Skeletal muscle tissue (tissue), 4 donors: ENCODE data around the gene MEA1. TPM values are rescaled to one million over a fixed set of nuclear protein-coding genes. Genes with fewer than 3 reads are reported as not detected.

Experiments
- H3K27ac ChIP-seq: one replicate; pipeline ENCODE4 v1.7.0; 2013; ENCODE audit warnings: mild to moderate bottlenecking, low read depth, low read length, inconsistent platforms
- H3K27me3 ChIP-seq, 3 donors: one replicate each; pipeline ENCODE4 v1.7.0; 2013; ENCODE audit warnings: low read length in 3 of 3; ENCODE audit not compliant: control insufficient read depth in 3 of 3, insufficient read depth in 3 of 3
- H3K36me3 ChIP-seq, 3 donors: one replicate each; pipeline ENCODE4 v1.7.0; 2013; ENCODE audit warnings: low read length in 3 of 3; ENCODE audit not compliant: control insufficient read depth in 3 of 3, insufficient read depth in 3 of 3
- H3K4me1 ChIP-seq, 3 donors: one replicate each; pipeline ENCODE4 v1.7.0; 2013; ENCODE audit warnings: low read length in 3 of 3, mild to moderate bottlenecking in 3 of 3; ENCODE audit not compliant: control insufficient read depth in 3 of 3, insufficient read depth in 3 of 3
- H3K4me3 ChIP-seq, 3 donors: one replicate each; pipeline ENCODE4 v1.7.0; 2013; ENCODE audit warnings: low read length in 3 of 3
- H3K9ac ChIP-seq, 3 donors: one replicate each; pipeline ENCODE4 v1.7.0; 2013; ENCODE audit warnings: low read length in 3 of 3, mild to moderate bottlenecking in 3 of 3, moderate library complexity in 2 of 3, low read depth in 1 of 3
- H3K9me3 ChIP-seq, 3 donors: one replicate each; pipeline ENCODE4 v1.7.0; 2013; ENCODE audit warnings: low read length in 3 of 3; ENCODE audit not compliant: control insufficient read depth in 3 of 3
- total RNA-seq: library from RNA; depleted of rRNA; stranded (reverse); fragments of >200 nt; gene quantifications from one replicate; pipeline ENCODE4 v1.2.3, GENCODE V29; 2014
- donor health status: Osteomylitis.

MEA1 gene
- total RNA-seq, 1 donor from 2014 or later = 29.7 TPM

DNA sequence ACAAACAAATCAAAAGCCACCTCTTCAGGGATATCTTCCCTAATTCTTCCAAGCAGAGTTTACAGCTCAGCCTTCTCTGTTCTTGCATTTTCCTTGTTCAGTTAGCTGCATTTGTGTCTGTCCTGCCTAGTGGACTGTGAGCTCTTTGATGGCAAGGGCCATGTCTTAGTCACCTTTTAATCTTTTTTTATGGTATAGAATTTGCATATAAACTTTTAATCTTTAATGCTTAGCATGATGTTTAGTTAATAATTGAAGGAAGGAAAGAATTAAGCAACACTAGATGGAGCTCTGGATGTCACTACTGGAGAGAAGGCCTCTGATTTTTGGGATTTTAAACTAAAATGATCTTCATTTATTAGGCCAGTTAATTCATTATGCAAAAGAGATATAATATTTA is 17.2 kb downstream of the MEA1 start:
- H3K27ac ChIP-seq = no peak overlapping the region
- no peaks in the 10 kb centered on the region for H3K9me3 ChIP-seq

GRCh38 chr6:42993445-42993844 is 20.3 kb downstream of the MEA1 start:
- no peaks in the 10 kb centered on the region for H3K27me3 ChIP-seq
- H3K9me3 ChIP-seq = no peaks in the 10 kb centered on the region
- H3K4me1 ChIP-seq = peaks cover 0 to 5% (median 5%) of the 10 kb centered on the region in 3 donors
- no peak overlapping the region for H3K9ac ChIP-seq
- peaks cover 11 to 35% (median 24%) of the 10 kb centered on the region in 3 donors for H3K36me3 ChIP-seq
- H3K27ac ChIP-seq = no peak overlapping the region
- no peak overlapping the region for H3K4me3 ChIP-seq

More for the DNA sequence above, 17.2 kb downstream of the MEA1 start:
- no peak overlapping the region for H3K9ac ChIP-seq
- H3K4me3 ChIP-seq = no peak overlapping the region
- peaks cover 2 to 9% (median 3%) of the 10 kb centered on the region in 3 donors for H3K36me3 ChIP-seq
- no peaks in the 10 kb centered on the region for H3K27me3 ChIP-seq
- peaks cover 0 to 2% (median 0%) of the 10 kb centered on the region in 3 donors for H3K4me1 ChIP-seq

DNA sequence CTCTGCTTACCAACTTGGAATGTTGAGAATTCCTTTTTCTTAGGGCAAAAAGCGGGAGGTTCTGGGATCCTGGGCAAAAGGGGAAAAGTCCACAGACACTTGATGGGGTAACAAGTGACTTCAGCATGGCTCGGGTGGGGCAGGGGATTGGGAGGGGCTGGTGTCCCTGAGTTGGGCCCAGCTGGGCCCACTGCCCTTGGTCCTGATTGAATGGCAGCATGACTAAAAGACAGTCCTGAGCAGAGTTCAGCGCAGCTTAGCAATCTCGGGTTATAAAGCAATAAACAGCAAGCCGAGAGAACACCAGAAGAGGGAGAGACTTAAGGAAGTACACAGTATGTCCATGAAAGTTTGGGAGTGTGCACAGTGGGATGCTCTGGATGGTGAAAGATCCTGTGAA is 23.8 kb downstream of the MEA1 start:
- Histone ChIP-seq H3K4me3 (no peak overlapping the region), H3K36me3 (peaks cover 11 to 39% (median 27%) of the 10 kb centered on the region in 3 donors), H3K9ac (no peak overlapping the region), H3K27ac (no peak overlapping the region), H3K9me3 (no peaks in the 10 kb centered on the region), H3K4me1 (peaks cover 28 to 34% (median 30%) of the 10 kb centered on the region in 3 donors), H3K27me3 (no peaks in the 10 kb centered on the region)

GRCh38 chr6:42988486-42989020 is 25.2 kb downstream of the MEA1 start:
- Histone ChIP-seq H3K4me1 (peaks cover 34 to 39% (median 35%) of the 10 kb centered on the region in 3 donors), H3K27me3 (no peaks in the 10 kb centered on the region), H3K9me3 (no peaks in the 10 kb centered on the region), H3K36me3 (peaks cover 11 to 37% (median 27%) of the 10 kb centered on the region in 3 donors), H3K4me3 (no peak overlapping the region), H3K27ac (no peak overlapping the region), H3K9ac (no peak overlapping the region)

DNA sequence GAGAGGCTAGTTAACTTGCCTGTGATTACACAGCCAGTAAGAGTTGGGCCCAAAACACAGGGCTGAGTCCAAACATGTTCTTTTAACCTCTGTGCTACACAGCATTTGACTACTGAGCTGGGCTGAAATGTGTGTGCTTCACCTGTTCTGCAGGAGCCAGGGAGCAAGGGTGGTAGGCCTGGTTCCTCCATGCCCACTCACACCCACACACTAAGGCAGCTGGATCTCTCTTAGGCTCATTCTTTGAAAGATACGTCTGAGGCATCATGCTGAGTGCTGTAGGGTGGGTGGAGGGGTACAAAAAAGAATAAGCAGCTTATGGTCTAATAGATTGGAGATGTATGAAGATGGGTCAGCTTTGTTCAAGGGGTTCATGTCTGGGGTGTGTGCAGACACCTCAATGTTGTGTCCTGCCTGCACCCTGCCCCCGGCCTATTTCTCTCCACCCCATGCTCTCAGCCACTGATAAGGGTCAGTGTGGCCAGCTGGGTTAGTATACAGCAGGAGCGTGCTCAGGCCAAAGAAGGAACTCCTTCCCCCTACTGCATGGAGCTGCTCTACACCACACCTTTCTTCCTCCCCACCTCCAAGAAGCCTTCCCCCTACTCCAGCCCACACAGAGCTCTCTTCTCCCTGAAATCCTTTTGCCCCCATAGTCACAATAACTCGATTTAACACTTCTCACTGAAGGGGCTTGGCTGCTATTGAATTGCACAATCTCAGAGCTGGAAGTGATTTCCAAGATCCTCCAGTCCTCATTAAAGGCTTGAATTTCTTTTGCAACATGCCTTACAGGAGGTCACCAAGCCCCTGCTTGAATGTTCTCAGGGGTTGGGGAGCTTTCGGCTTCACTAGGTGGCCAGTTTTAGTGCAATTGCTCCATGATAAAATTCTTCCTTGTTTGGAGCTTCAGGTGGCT is 26.0 kb downstream of the MEA1 start:
- Histone ChIP-seq H3K4me1 (peaks cover 35 to 39% (median 39%) of the 10 kb centered on the region in 3 donors), H3K27ac (no peak overlapping the region)

GRCh38 chr6:42984924-42985475 is 28.7 kb downstream of the MEA1 start:
- Histone ChIP-seq H3K4me1 (peaks cover 35 to 42% (median 40%) of the 10 kb centered on the region in 3 donors), H3K4me3 (peak overlapping the region; percentile 76 to 87 (median 81)), H3K9ac (peak overlapping the region; percentile 83 to 93 (median 89)), H3K9me3 (no peaks in the 10 kb centered on the region), H3K36me3 (peaks cover 7 to 19% (median 13%) of the 10 kb centered on the region in 3 donors), H3K27ac (peak overlapping the region; percentile 73), H3K27me3 (no peaks in the 10 kb centered on the region)

More for the DNA sequence above, 26.0 kb downstream of the MEA1 start:
- Histone ChIP-seq H3K4me3 (no peak overlapping the region), H3K27me3 (no peaks in the 10 kb centered on the region), H3K36me3 (peaks cover 11 to 34% (median 27%) of the 10 kb centered on the region in 3 donors), H3K9me3 (no peaks in the 10 kb centered on the region), H3K9ac (no peak overlapping the region)

GRCh38 chr6:42984001-42984923 is 29.5 kb downstream of the MEA1 start, which contains the start of gene PPP2R5D:
Gene PPP2R5D (plus strand): TSS chr6:42984570. CDS start chr6:42984678, 108 bp downstream.
- peaks cover 42 to 49% (median 47%) of the 10 kb centered on the region in 3 donors for H3K4me1 ChIP-seq
- H3K9me3 ChIP-seq = no peaks in the 10 kb centered on the region
- H3K27me3 ChIP-seq = no peaks in the 10 kb centered on the region
- peak within 1 kb of the TSS; percentile 81 to 88 (median 87) for H3K4me3 ChIP-seq
- H3K9ac ChIP-seq = peak within 1 kb of the TSS; percentile 83 to 93 (median 93)
- H3K27ac ChIP-seq = peak within 1 kb of the TSS; percentile 73
- H3K36me3 ChIP-seq = peaks cover 0 to 12% (median 6%) of the 10 kb centered on the region in 3 donors

GRCh38 chr6:42981836-42982235 is 31.9 kb downstream of the MEA1 start:
- H3K4me1 ChIP-seq = peaks cover 31 to 48% (median 40%) of the 10 kb centered on the region in 3 donors
- H3K9ac ChIP-seq = no peak overlapping the region
- H3K27me3 ChIP-seq = no peaks in the 10 kb centered on the region
- no peaks in the 10 kb centered on the region for H3K9me3 ChIP-seq
- H3K36me3 ChIP-seq = peaks cover 0 to 2% (median 0%) of the 10 kb centered on the region in 3 donors
- H3K4me3 ChIP-seq = no peak overlapping the region
- no peak overlapping the region for H3K27ac ChIP-seq

DNA sequence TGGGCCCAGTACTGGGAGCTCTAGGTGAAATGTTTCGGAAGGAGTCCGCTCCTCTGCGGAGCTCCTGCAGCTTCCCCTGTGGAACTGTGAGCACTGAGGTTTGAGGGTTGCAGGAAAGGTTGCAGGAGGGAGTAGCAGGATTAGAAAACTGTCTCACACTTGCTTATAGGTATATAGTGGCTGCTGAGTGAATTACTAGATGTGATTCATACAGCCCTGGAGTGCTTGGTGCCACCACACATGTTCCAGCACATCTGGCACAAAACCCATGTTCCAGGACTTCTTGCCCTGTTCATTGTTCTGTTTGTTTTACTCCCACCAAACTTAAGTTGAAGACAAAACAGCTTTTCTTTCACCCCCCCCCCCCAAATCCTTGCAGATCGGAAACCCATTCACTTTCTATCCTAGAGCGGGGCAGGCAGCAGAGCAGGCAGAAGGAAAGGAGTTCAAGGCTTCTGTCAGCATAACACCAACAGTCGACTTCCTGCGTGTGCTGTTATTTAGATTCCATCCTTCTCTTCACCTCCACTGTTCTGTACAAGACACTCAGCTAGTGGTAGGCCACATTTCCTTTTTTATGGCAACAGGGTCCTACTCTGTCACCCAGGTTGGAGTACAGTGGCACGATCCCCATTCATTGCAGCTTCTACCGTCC is 34.1 kb downstream of the MEA1 start:
- Histone ChIP-seq H3K27me3 (no peaks in the 10 kb centered on the region), H3K27ac (peak overlapping the region; percentile 81), H3K4me1 (peaks cover 16 to 30% (median 25%) of the 10 kb centered on the region in 3 donors), H3K36me3 (peaks cover 0 to 2% (median 2%) of the 10 kb centered on the region in 3 donors), H3K4me3 (peak overlapping the region; percentile 90 to 97 (median 97)), H3K9me3 (no peaks in the 10 kb centered on the region), H3K9ac (peak overlapping the region; percentile 89 to 97 (median 91))
